Neural progenitor cell (in vitro differentiated cells): ENCODE results near the gene SNX15. TPM values are rescaled to one million over a fixed set of nuclear protein-coding genes. Genes with fewer than 3 reads are reported as not detected.

ENCODE experiments used
- DNase-seq: peaks from one replicate; pipeline ENCODE4 v3.0.0-alpha.2; 2016; ENCODE audit warnings: low spot score
- H2AFZ ChIP-seq: fragments of 200-600 bp; sonication (generic); replicated peaks from 2 replicates; pipeline ENCODE4 v1.6.1; 2016; ENCODE audit warnings: antibody characterized with exemption
- H3F3A ChIP-seq: fragments of 200-600 bp; sonication (generic); 2 replicates; pipeline ENCODE4 v1.6.1; 2016; ENCODE audit warnings: antibody characterized with exemption, low read depth
- H3K27ac ChIP-seq: fragments of 200-600 bp; sonication (generic); 2 replicates; pipeline ENCODE4 v1.5.1; 2016; ENCODE audit warnings: mild to moderate bottlenecking
- H3K27me3 ChIP-seq: fragments of 200-600 bp; sonication (generic); 2 replicates; pipeline ENCODE4 v1.6.1; 2016; ENCODE audit warnings: mild to moderate bottlenecking, moderate library complexity
- H3K36me3 ChIP-seq: fragments of 200-600 bp; sonication (generic); 2 replicates; pipeline ENCODE4 v1.5.1; 2016
- H3K4me1 ChIP-seq: fragments of 200-600 bp; sonication (generic); 2 replicates; pipeline ENCODE4 v1.6.1; 2016; ENCODE audit warnings: mixed run types
- H3K4me2 ChIP-seq: fragments of 200-600 bp; sonication (generic); 2 replicates; pipeline ENCODE4 v1.6.1; 2016
- H3K4me3 ChIP-seq: fragments of 200-600 bp; sonication (generic); 2 replicates; pipeline ENCODE4 v1.5.1; 2016
- H3K79me2 ChIP-seq: fragments of 200-600 bp; sonication (generic); 2 replicates; pipeline ENCODE4 v1.6.1; 2016; ENCODE audit warnings: low read depth
- H3K9ac ChIP-seq: fragments of 200-600 bp; sonication (generic); 2 replicates; pipeline ENCODE4 v1.6.1; 2016
- H3K9me3 ChIP-seq: fragments of 200-600 bp; sonication (generic); 2 replicates; pipeline ENCODE4 v1.5.1; 2016; ENCODE audit warnings: low read depth
- H4K20me1 ChIP-seq: fragments of 200-600 bp; sonication (generic); 2 replicates; pipeline ENCODE4 v1.6.1; 2016; ENCODE audit warnings: low read depth
- H3K27ac Mint-ChIP-seq: 3 replicates; pipeline ENCODE4 v1.8.0; 2021; ENCODE audit warnings: mixed read lengths
- H3K27me3 Mint-ChIP-seq: 2 replicates; pipeline ENCODE4 v1.8.0; 2022; ENCODE audit warnings: low read depth, mild to moderate bottlenecking, inconsistent platforms, moderate library complexity, mixed read lengths; ENCODE audit not compliant: insufficient read depth
- H3K36me3 Mint-ChIP-seq: 3 replicates; pipeline ENCODE4 v1.8.0; 2021; ENCODE audit warnings: mixed read lengths
- H3K4me1 Mint-ChIP-seq: 3 replicates; pipeline ENCODE4 v1.8.0; 2021; ENCODE audit warnings: mixed read lengths
- H3K4me3 Mint-ChIP-seq: 3 replicates; pipeline ENCODE4 v1.8.0; 2021; ENCODE audit warnings: mild to moderate bottlenecking, moderate library complexity, mixed read lengths
- H3K9me3 Mint-ChIP-seq: 3 replicates; pipeline ENCODE4 v1.8.0; 2020; ENCODE audit warnings: mixed read lengths
- CTCF ChIP-seq: fragments of 200-600 bp; sonication (generic); IDR thresholded peaks from 2 replicates; pipeline ENCODE4 v1.5.1; 2017; ENCODE audit warnings: antibody characterized with exemption, mild to moderate bottlenecking
- EZH2 ChIP-seq: fragments of 200-600 bp; sonication (generic); IDR thresholded peaks from 2 replicates; pipeline ENCODE4 v1.6.1; 2017; ENCODE audit warnings: antibody characterized with exemption, mild to moderate bottlenecking, moderate library complexity
- EZH2phosphoT487 ChIP-seq: fragments of 200-600 bp; sonication (generic); IDR thresholded peaks from 2 replicates; pipeline ENCODE4 v1.6.1; 2017; ENCODE audit warnings: antibody characterized with exemption
- microRNA-seq: library from miRNA; unstranded; fragments of <30 nt; microRNA quantifications from one replicate; pipeline ENCODE4, GENCODE V29; 2016
- small RNA-seq: library from RNA; depleted of rRNA; stranded (forward); fragments of <200 nt; gene quantifications from one replicate; pipeline ENCODE3, GENCODE V24; 2015
- total RNA-seq: library from RNA; depleted of rRNA; stranded (reverse); fragments of >200 nt; gene quantifications from 2 replicates; pipeline ENCODE4 v1.2.3, GENCODE V29; 2015; ENCODE audit warnings: low replicate concordance

SNX15 gene
- total RNA-seq, 1 donor from 2014 or later = 10.7 TPM

DNA sequence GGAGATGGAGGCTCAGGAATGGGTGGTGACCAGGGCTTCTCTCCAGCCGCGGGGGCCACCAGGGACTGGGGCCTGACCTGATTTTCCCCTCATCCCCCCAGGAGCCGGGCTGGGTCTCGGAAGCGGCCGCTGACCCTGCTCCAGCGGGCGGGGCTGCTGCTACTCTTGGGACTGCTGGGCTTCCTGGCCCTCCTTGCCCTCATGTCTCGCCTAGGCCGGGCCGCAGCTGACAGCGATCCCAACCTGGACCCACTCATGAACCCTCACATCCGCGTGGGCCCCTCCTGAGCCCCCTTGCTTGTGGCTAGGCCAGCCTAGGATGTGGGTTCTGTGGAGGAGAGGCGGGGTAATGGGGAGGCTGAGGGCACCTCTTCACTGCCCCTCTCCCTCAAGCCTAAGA is 60.6 kb downstream of the SNX15 start:
- H3K27ac ChIP-seq = no peak overlapping the region
- TF ChIP-seq EZH2phosphoT487 = no peak
- TF ChIP-seq CTCF = no peak
- TF ChIP-seq EZH2 = no peak

GRCh38 chr11:65089621-65090020 is 62.4 kb downstream of the SNX15 start:
- Histone ChIP-seq H3F3A (peaks cover 2% of the 10 kb centered on the region), H3K9me3 (no peaks in the 10 kb centered on the region), H4K20me1 (no peaks in the 10 kb centered on the region), H3K36me3 (no peaks in the 10 kb centered on the region), H3K27ac (no peak overlapping the region), H3K4me3 (no peak overlapping the region), H3K4me2 (no peak overlapping the region), H2AFZ (no peak overlapping the region), H3K9ac (no peak overlapping the region), H3K4me1 (peaks cover 6% of the 10 kb centered on the region), H3K79me2 (peaks cover 10% of the 10 kb centered on the region), H3K27me3 (no peaks in the 10 kb centered on the region)
- H3K9me3 Mint-ChIP-seq = no peaks in the 10 kb centered on the region
- no peak overlapping the region for H3K27ac Mint-ChIP-seq
- H3K4me3 Mint-ChIP-seq = no peak overlapping the region
- H3K36me3 Mint-ChIP-seq = peaks cover 4% of the 10 kb centered on the region
- peaks cover 8% of the 10 kb centered on the region for H3K4me1 Mint-ChIP-seq
- no peak for DNase-seq
- no peak for TF ChIP-seq EZH2
- no peak for TF ChIP-seq EZH2phosphoT487
- no peak for TF ChIP-seq CTCF
- H3K27me3 Mint-ChIP-seq = peaks cover 9% of the 10 kb centered on the region

More for the DNA sequence above, 60.6 kb downstream of the SNX15 start:
- Histone ChIP-seq H3K9me3 (no peaks in the 10 kb centered on the region), H3K9ac (no peak overlapping the region), H3K27me3 (no peaks in the 10 kb centered on the region), H3K4me3 (no peak overlapping the region), H3K4me1 (peaks cover 10% of the 10 kb centered on the region), H3K36me3 (no peaks in the 10 kb centered on the region), H2AFZ (no peak overlapping the region), H3K4me2 (no peak overlapping the region), H4K20me1 (no peaks in the 10 kb centered on the region), H3F3A (peaks cover 8% of the 10 kb centered on the region), H3K79me2 (peaks cover 22% of the 10 kb centered on the region)
- Mint-ChIP-seq H3K9me3 (no peaks in the 10 kb centered on the region), H3K4me1 (peaks cover 17% of the 10 kb centered on the region), H3K4me3 (no peak overlapping the region), H3K36me3 (peaks cover 5% of the 10 kb centered on the region), H3K27ac (no peak overlapping the region), H3K27me3 (peaks cover 9% of the 10 kb centered on the region)
- no peak for DNase-seq

Small RNAs within 50 kb of the gene (microRNA-seq; reads per million reads assigned to microRNA genes)
- gene MIR6879 = not detected

Small RNAs within 50 kb of the gene (small RNA-seq; reads per million reads assigned to genes)
- not detected for gene MIR6879
- not detected for gene SNX15

Other genes with a start within 250 kb of the SNX15 start
- 140 and 193 TPM in 2 replicates for gene SF1, start 248.9 kb upstream of the SNX15 start, total RNA-seq
- gene MAP4K2, start 224.2 kb upstream of the SNX15 start, total RNA-seq = 15.8 and 27.7 TPM in 2 replicates
- 11.4 and 34.9 TPM in 2 replicates for gene MEN1, start 216.9 kb upstream of the SNX15 start, total RNA-seq
- gene CDC42BPG, start 182.8 kb upstream of the SNX15 start, total RNA-seq = 0.62 and 2.1 TPM in 2 replicates
- 19.8 and 39.7 TPM in 2 replicates for gene EHD1, start 148.8 kb upstream of the SNX15 start, total RNA-seq
- gene ATG2A, start 110.2 kb upstream of the SNX15 start, total RNA-seq = 4.4 and 16.6 TPM in 2 replicates
- gene PPP2R5B, start 102.8 kb upstream of the SNX15 start, total RNA-seq = 5.7 and 11.3 TPM in 2 replicates
- gene GPHA2, start 91.5 kb upstream of the SNX15 start, total RNA-seq = 1.5 TPM in 1 of 2 replicates, not detected in the other
- gene MAJIN, start 55.3 kb upstream of the SNX15 start, total RNA-seq = 0.06 TPM in 1 of 2 replicates, not detected in the other
- gene BATF2, start 30.5 kb upstream of the SNX15 start, total RNA-seq = 0.28 TPM in 1 of 2 replicates, not detected in the other
- gene ARL2, start 13.3 kb upstream of the SNX15 start, total RNA-seq = 171 and 287 TPM in 2 replicates
- 3.0 and 13.2 TPM in 2 replicates for gene SAC3D1, start 13.8 kb downstream of the SNX15 start, total RNA-seq
- 0.80 and 3.0 TPM in 2 replicates for gene NAALADL1, start 31.1 kb downstream of the SNX15 start, total RNA-seq
- gene CDCA5, start 56.6 kb downstream of the SNX15 start, total RNA-seq = 46.7 and 57.3 TPM in 2 replicates
- 12.6 and 36.1 TPM in 2 replicates for gene ZFPL1, start 56.8 kb downstream of the SNX15 start, total RNA-seq
- gene VPS51, start 68.8 kb downstream of the SNX15 start, total RNA-seq = 80.4 and 252 TPM in 2 replicates
- 36.1 and 109 TPM in 2 replicates for gene TM7SF2, start 84.4 kb downstream of the SNX15 start, total RNA-seq
- gene ZNHIT2, start 90.3 kb downstream of the SNX15 start, total RNA-seq = 1.5 and 8.1 TPM in 2 replicates
- 227 and 288 TPM in 2 replicates for gene FAU, start 94.7 kb downstream of the SNX15 start, total RNA-seq
- gene MRPL49, start 94.9 kb downstream of the SNX15 start, total RNA-seq = 38.3 and 57.5 TPM in 2 replicates
- 7.2 and 12.0 TPM in 2 replicates for gene SYVN1, start 107.1 kb downstream of the SNX15 start, total RNA-seq
- not detected in 2 replicates for gene SPDYC, start 142.8 kb downstream of the SNX15 start, total RNA-seq
- 24.3 and 57.3 TPM in 2 replicates for gene CAPN1, start 154.5 kb downstream of the SNX15 start, total RNA-seq
- gene POLA2, start 234.5 kb downstream of the SNX15 start, total RNA-seq = 33.3 and 47.7 TPM in 2 replicates